Pancreas (tissue), 10 donors: ENCODE results near the gene ATN1. TPM values are rescaled to one million over a fixed set of nuclear protein-coding genes. Genes with fewer than 3 reads are reported as not detected.
A peak's percentile ranks its signal among the peaks of the same experiment; 100 is the strongest.

Source experiments
- ATAC-seq, 4 donors: fragments of 200-7000 bp; cut with Tn5 transposase; one replicate each; pipeline versions ENCODE4 v1.8.0 to v1.9.1; 2020; ENCODE audit warnings: mild to moderate bottlenecking in 4 of 4, moderate library complexity in 4 of 4
- DNase-seq, 6 donors: peaks; one replicate each; pipeline ENCODE4 v3.0.0-alpha.2; 2020
- FAIRE-seq: peaks from 2 replicates; lab custom pipeline; 2012; peaks lifted over from hg19 to GRCh38; lab: Jason Lieb, UNC
- H3K27ac ChIP-seq, 4 donors: fragments of 200-600 bp; sonication (generic); 1 replicate in 3 of 4; 2 replicates in 1 of 4; pipeline versions ENCODE4 v1.5.0 to v1.8.0; 2020
- H3K27me3 ChIP-seq, 4 donors: fragments of 200-600 bp; one replicate each; pipeline ENCODE4 v1.8.0; 2021
- H3K36me3 ChIP-seq, 3 donors: fragments of 200-600 bp; sonication (generic) in 1 of 3; one replicate each; pipeline versions ENCODE4 v1.5.0 to v1.8.0; 2020 to 2021
- H3K4me1 ChIP-seq, 3 donors: fragments of 200-600 bp; one replicate each; pipeline ENCODE4 v1.8.0; 2021
- H3K4me3 ChIP-seq, 4 donors: fragments of 200-600 bp; sonication (generic) in 2 of 4; one replicate each; pipeline versions ENCODE4 v1.5.0 to v1.8.0; 2020 to 2021
- H3K9me3 ChIP-seq, 4 donors: fragments of 200-600 bp; one replicate each; pipeline ENCODE4 v1.8.0; 2021
- WGBS, 2 donors: extraction: QIAGEN DNeasy Blood & Tissue Kit; methylation state at CpG; one replicate each; pipeline ENCODE4 v1.1.7; 2013; 5-methylcytosine and 5-hydroxymethylcytosine counted together
- intact Hi-C, 3 donors: fragments of 100-400 bp; cut with DNase I; formaldehyde crosslinking; loops; one replicate each; pipeline versions ENCODE4 v1.11.1 to v1.14.2; 2022
- microRNA-seq, 2 donors: library from miRNA; unstranded; fragments of <30 nt; microRNA quantifications; one replicate each; pipeline versions ENCODE4 to v1.1.0, GENCODE V29; 2019 to 2020
- polyA plus RNA-seq, 2 donors: library from polyadenylated mRNA; stranded (reverse); fragments of 200-250 nt; gene quantifications; one replicate each; pipeline ENCODE4 v1.2.3, GENCODE V29; 2013
- total RNA-seq, 6 donors: library from RNA; stranded (reverse); fragmentation: NEBNext Ultra II Directional in 4 of 6; extraction: Animal tissue kit (Norgen Biotek cat#: 25700) in 4 of 6; gene quantifications; one replicate each; pipeline versions ENCODE4 v1.2.1 to v1.2.4, GENCODE V29; 2021 to 2023
- TF ChIP-seq, protein P1 (sequence below), 4 donors: fragments of 200-600 bp; sonication (generic) in 3 of 4; IDR thresholded peaks; one replicate each; pipeline versions ENCODE4 v1.5.0 to v1.8.0; 2021; ENCODE audit warnings: antibody characterized with exemption in 4 of 4
- donor health status: healthy with polysubstance abuse.
- donor health status: DM: no; HTN: no; CAD: no; lungs with moderate emphysema.
- donor health status: DM: no; HTN: no; CAD: no.
- donor health status: control.
- donor health status: control.
- donor health status: Bipolar disorder and iron deficiency.
- donor health status: DM: yes; HTN: yes; CAD: no.
- donor health status: DM: no; HTN: no; CAD: no.
- donor health status: DM: no; HTN: no; CAD: no.
- donor health status: DM: yes; HTN: yes; CAD: no.

ATN1 gene
- total and polyA plus RNA-seq, 8 donors, result 30.9 to 113 (median 39.2) TPM

DNA sequence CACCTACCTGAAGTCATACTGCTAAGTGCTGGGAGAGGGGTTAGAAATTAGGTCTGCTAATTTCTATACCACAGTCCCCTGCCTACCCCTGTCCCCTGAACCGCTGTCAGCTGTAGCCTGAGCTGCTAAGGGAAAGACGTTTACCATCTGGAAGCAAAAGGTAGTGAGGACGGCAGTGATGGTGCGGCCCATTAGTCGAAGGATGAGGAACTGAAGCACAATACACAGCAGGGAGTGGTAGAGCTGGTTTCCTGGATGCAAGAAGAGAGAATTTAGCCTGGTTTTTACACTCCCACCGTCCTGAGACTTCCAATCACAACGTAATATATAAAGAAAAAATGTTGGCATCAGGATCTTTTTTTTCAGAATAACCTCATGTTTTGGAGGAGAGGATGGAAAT, 54.8 kb downstream of the ATN1 start:
- H3K27ac ChIP-seq, result no peak overlapping the region
- H3K4me1 ChIP-seq, result peaks cover 0 to 2% (median under 1%) of the 10 kb centered on the region in 3 donors
- H3K4me3 ChIP-seq, result no peak overlapping the region
- no peak for ATAC-seq
- H3K27me3 ChIP-seq, result no peaks in the 10 kb centered on the region
- H3K9me3 ChIP-seq, result no peaks in the 10 kb centered on the region
- intact Hi-C loops, result no loop called here
- no peak for FAIRE-seq
- no peak for DNase-seq
- peaks cover 3 to 40% (median 12%) of the 10 kb centered on the region in 3 donors for H3K36me3 ChIP-seq
- TF ChIP-seq, protein P1, sequence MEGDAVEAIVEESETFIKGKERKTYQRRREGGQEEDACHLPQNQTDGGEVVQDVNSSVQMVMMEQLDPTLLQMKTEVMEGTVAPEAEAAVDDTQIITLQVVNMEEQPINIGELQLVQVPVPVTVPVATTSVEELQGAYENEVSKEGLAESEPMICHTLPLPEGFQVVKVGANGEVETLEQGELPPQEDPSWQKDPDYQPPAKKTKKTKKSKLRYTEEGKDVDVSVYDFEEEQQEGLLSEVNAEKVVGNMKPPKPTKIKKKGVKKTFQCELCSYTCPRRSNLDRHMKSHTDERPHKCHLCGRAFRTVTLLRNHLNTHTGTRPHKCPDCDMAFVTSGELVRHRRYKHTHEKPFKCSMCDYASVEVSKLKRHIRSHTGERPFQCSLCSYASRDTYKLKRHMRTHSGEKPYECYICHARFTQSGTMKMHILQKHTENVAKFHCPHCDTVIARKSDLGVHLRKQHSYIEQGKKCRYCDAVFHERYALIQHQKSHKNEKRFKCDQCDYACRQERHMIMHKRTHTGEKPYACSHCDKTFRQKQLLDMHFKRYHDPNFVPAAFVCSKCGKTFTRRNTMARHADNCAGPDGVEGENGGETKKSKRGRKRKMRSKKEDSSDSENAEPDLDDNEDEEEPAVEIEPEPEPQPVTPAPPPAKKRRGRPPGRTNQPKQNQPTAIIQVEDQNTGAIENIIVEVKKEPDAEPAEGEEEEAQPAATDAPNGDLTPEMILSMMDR (IDR thresholded peaks at IDR 0.05), result no peak
- 90 to 91% methylated on average over 7 of the region's 7 CpGs for WGBS, 2 donors

GRCh38 chr12:6987956-6988553, 60.3 kb downstream of the ATN1 start:
- 21 to 32% methylated on average over 11 of the region's 11 CpGs for WGBS, 2 donors

More at GRCh38 chr12:6987956-6988553, 60.3 kb downstream of the ATN1 start:
- H3K27ac ChIP-seq, result peak overlapping the region; percentile 61 to 82 (median 78)
- TF ChIP-seq, protein P1 (IDR thresholded peaks at IDR 0.05), result no peak
- no peaks in the 10 kb centered on the region for H3K36me3 ChIP-seq
- DNase-seq (peak; percentile 72 to 87 (median 80)), FAIRE-seq (no peak), ATAC-seq (peak; percentile 96 to 99 (median 98))
- H3K27me3 ChIP-seq, result no peaks in the 10 kb centered on the region
- H3K4me3 ChIP-seq, result peak overlapping the region in 2 of 4 donors; percentile 3 to 4
- intact Hi-C loops, result no loop called here
- H3K9me3 ChIP-seq, result no peaks in the 10 kb centered on the region
- peaks cover 16 to 22% (median 21%) of the 10 kb centered on the region in 3 donors for H3K4me1 ChIP-seq

Small RNA genes within 50 kb of the gene (microRNA-seq; reads per million reads assigned to microRNA genes)
- gene MIR141 (4,196 to 8,906 reads per million in 2 donors), gene MIR200C (38,233 to 90,951 reads per million in 2 donors)

Other genes with a start within 250 kb of the ATN1 start
- 10 to 100 TPM; 20.4 to 29.8 (median 23.9) TPM for gene ZNF384, start 238.6 kb upstream of the ATN1 start, total RNA-seq
- gene ZNF384, start 238.6 kb upstream of the ATN1 start, polyA plus RNA-seq, result 10 to 100 TPM; 36.6 to 36.7 TPM
- under 1 TPM in 5 of 6 donors, not detected in 1; 0.12 to 0.34 (median 0.20) TPM for gene PIANP, start 227.1 kb upstream of the ATN1 start, total RNA-seq
- gene PIANP, start 227.1 kb upstream of the ATN1 start, polyA plus RNA-seq, result 1 to 10 TPM; 1.4 to 2.7 TPM
- gene COPS7A, start 203.9 kb upstream of the ATN1 start, total RNA-seq, result 10 to 100 TPM; 14.2 to 31.0 (median 23.8) TPM
- 10 to 100 TPM; 29.5 to 39.6 TPM for gene COPS7A, start 203.9 kb upstream of the ATN1 start, polyA plus RNA-seq
- gene MLF2, start 174.8 kb upstream of the ATN1 start, total RNA-seq, result 10 to 100 TPM; 38.5 to 63.0 (median 54.0) TPM
- gene MLF2, start 174.8 kb upstream of the ATN1 start, polyA plus RNA-seq, result 100 to 1,000 TPM in 1 of 2 donors, 10 to 100 TPM in 1; 74.7 to 111 TPM
- 100 to 1,000 TPM in 1 of 6 donors, 10 to 100 TPM in 5; 41.0 to 117 (median 58.3) TPM for gene PTMS, start 161.6 kb upstream of the ATN1 start, total RNA-seq
- 100 to 1,000 TPM; 128 to 276 TPM for gene PTMS, start 161.6 kb upstream of the ATN1 start, polyA plus RNA-seq
- gene LAG3, start 155.4 kb upstream of the ATN1 start, total RNA-seq, result under 1 TPM in 5 of 6 donors, not detected in 1; 0.15 to 0.32 (median 0.19) TPM
- under 1 TPM; 0.70 to 0.91 TPM for gene LAG3, start 155.4 kb upstream of the ATN1 start, polyA plus RNA-seq
- 10 to 100 TPM in 1 of 6 donors, 1 to 10 TPM in 5; 1.2 to 19.9 (median 4.0) TPM for gene CD4, start 138.4 kb upstream of the ATN1 start, total RNA-seq
- gene CD4, start 138.4 kb upstream of the ATN1 start, polyA plus RNA-seq, result 1 to 10 TPM; 1.2 to 2.0 TPM
- gene GPR162, start 106.1 kb upstream of the ATN1 start, total RNA-seq, result 1 to 10 TPM in 2 of 6 donors, under 1 TPM in 4; 0.41 to 4.9 (median 0.85) TPM
- 1 to 10 TPM; 5.2 to 8.8 TPM for gene GPR162, start 106.1 kb upstream of the ATN1 start, polyA plus RNA-seq
- gene P3H3, start 99.6 kb upstream of the ATN1 start, total RNA-seq, result 10 to 100 TPM in 2 of 6 donors, 1 to 10 TPM in 4; 5.6 to 17.3 (median 9.2) TPM
- 10 to 100 TPM; 21.6 to 32.8 TPM for gene P3H3, start 99.6 kb upstream of the ATN1 start, polyA plus RNA-seq
- gene GNB3, start 87.0 kb upstream of the ATN1 start, total RNA-seq, result 1 to 10 TPM in 5 of 6 donors, under 1 TPM in 1; 0.89 to 2.7 (median 1.5) TPM
- 10 to 100 TPM in 1 of 2 donors, 1 to 10 TPM in 1; 6.2 to 12.6 TPM for gene GNB3, start 87.0 kb upstream of the ATN1 start, polyA plus RNA-seq
- 1 to 10 TPM in 1 of 6 donors, under 1 TPM in 5; 0.08 to 1.1 (median 0.56) TPM for gene CDCA3, start 76.7 kb upstream of the ATN1 start, total RNA-seq
- 1 to 10 TPM in 1 of 2 donors, under 1 TPM in 1; 0.80 to 1.2 TPM for gene CDCA3, start 76.7 kb upstream of the ATN1 start, polyA plus RNA-seq
- gene USP5, start 75.8 kb upstream of the ATN1 start, total RNA-seq, result 10 to 100 TPM; 17.8 to 38.4 (median 29.2) TPM
- 10 to 100 TPM; 18.3 to 25.2 TPM for gene USP5, start 75.8 kb upstream of the ATN1 start, polyA plus RNA-seq
- 100 to 1,000 TPM in 4 of 6 donors, 10 to 100 TPM in 2; 88.5 to 211 (median 128) TPM for gene TPI1, start 60.4 kb upstream of the ATN1 start, total RNA-seq
- 100 to 1,000 TPM in 1 of 2 donors, 10 to 100 TPM in 1; 93.1 to 247 TPM for gene TPI1, start 60.4 kb upstream of the ATN1 start, polyA plus RNA-seq
- 1 to 10 TPM; 3.1 to 5.2 (median 4.4) TPM for gene SPSB2, start 54.7 kb upstream of the ATN1 start, total RNA-seq
- gene SPSB2, start 54.7 kb upstream of the ATN1 start, polyA plus RNA-seq, result 10 to 100 TPM; 10.6 to 12.5 TPM
- gene LRRC23, start 23.1 kb upstream of the ATN1 start, total RNA-seq, result 1 to 10 TPM; 1.7 to 5.2 (median 3.4) TPM
- gene LRRC23, start 23.1 kb upstream of the ATN1 start, polyA plus RNA-seq, result 10 to 100 TPM in 1 of 2 donors, 1 to 10 TPM in 1; 8.8 to 13.0 TPM
- gene ENO2, start 13.4 kb upstream of the ATN1 start, total RNA-seq, result 1 to 10 TPM; 2.3 to 8.0 (median 4.5) TPM
- gene ENO2, start 13.4 kb upstream of the ATN1 start, polyA plus RNA-seq, result 10 to 100 TPM; 12.7 to 53.6 TPM
- gene RNU7-1, start 15.9 kb downstream of the ATN1 start, total RNA-seq, result not detected
- gene RNU7-1, start 15.9 kb downstream of the ATN1 start, polyA plus RNA-seq, result not detected
- 100 to 1,000 TPM in 2 of 6 donors, 10 to 100 TPM in 4; 86.8 to 154 (median 97.6) TPM for gene C12orf57, start 16.1 kb downstream of the ATN1 start, total RNA-seq
- gene C12orf57, start 16.1 kb downstream of the ATN1 start, polyA plus RNA-seq, result 100 to 1,000 TPM; 176 to 314 TPM
- 10 to 100 TPM; 13.3 to 37.9 (median 17.8) TPM for gene PTPN6, start 23.4 kb downstream of the ATN1 start, total RNA-seq
- gene PTPN6, start 23.4 kb downstream of the ATN1 start, polyA plus RNA-seq, result 10 to 100 TPM; 48.7 to 53.1 TPM
- 100 to 1,000 TPM in 3 of 6 donors, 10 to 100 TPM in 3; 79.7 to 139 (median 101) TPM for gene PHB2, start 42.7 kb downstream of the ATN1 start, total RNA-seq
- 10 to 100 TPM; 74.7 to 91.9 TPM for gene PHB2, start 42.7 kb downstream of the ATN1 start, polyA plus RNA-seq
- gene EMG1, start 43.0 kb downstream of the ATN1 start, total RNA-seq, result 10 to 100 TPM in 5 of 6 donors, 1 to 10 TPM in 1; 8.9 to 20.2 (median 17.0) TPM
- 10 to 100 TPM in 1 of 2 donors, 1 to 10 TPM in 1; 9.4 to 12.9 TPM for gene EMG1, start 43.0 kb downstream of the ATN1 start, polyA plus RNA-seq
- gene LPCAT3, start 90.5 kb downstream of the ATN1 start, total RNA-seq, result 10 to 100 TPM; 22.4 to 36.5 (median 32.4) TPM
- gene LPCAT3, start 90.5 kb downstream of the ATN1 start, polyA plus RNA-seq, result 10 to 100 TPM; 23.0 to 32.6 TPM
- 100 to 1,000 TPM in 1 of 6 donors, 10 to 100 TPM in 5; 20.4 to 162 (median 58.8) TPM for gene C1S, start 132.8 kb downstream of the ATN1 start, total RNA-seq
- 10 to 100 TPM; 36.5 to 47.2 TPM for gene C1S, start 132.8 kb downstream of the ATN1 start, polyA plus RNA-seq
- 100 to 1,000 TPM in 2 of 6 donors, 10 to 100 TPM in 4; 20.2 to 212 (median 66.8) TPM for gene C1R, start 164.5 kb downstream of the ATN1 start, total RNA-seq
- 10 to 100 TPM; 54.9 to 66.1 TPM for gene C1R, start 164.5 kb downstream of the ATN1 start, polyA plus RNA-seq
- 10 to 100 TPM; 36.8 to 57.7 (median 44.7) TPM for gene C1RL, start 181.3 kb downstream of the ATN1 start, total RNA-seq
- 10 to 100 TPM; 36.5 to 60.5 TPM for gene C1RL, start 181.3 kb downstream of the ATN1 start, polyA plus RNA-seq
- 1 to 10 TPM in 5 of 6 donors, under 1 TPM in 1; 0.73 to 3.2 (median 2.2) TPM for gene RBP5, start 200.9 kb downstream of the ATN1 start, total RNA-seq
- 1 to 10 TPM; 3.9 to 7.8 TPM for gene RBP5, start 200.9 kb downstream of the ATN1 start, polyA plus RNA-seq
- gene CLSTN3, start 202.4 kb downstream of the ATN1 start, total RNA-seq, result 10 to 100 TPM in 5 of 6 donors, 1 to 10 TPM in 1; 7.8 to 26.2 (median 13.1) TPM
- 10 to 100 TPM; 21.6 to 25.8 TPM for gene CLSTN3, start 202.4 kb downstream of the ATN1 start, polyA plus RNA-seq